ENCODE measurements around the gene AGBL1. TPM values are rescaled to one million over a fixed set of nuclear protein-coding genes. Genes with fewer than 3 reads are reported as not detected.

The AGBL1 gene
- total RNA-seq: 4.8 TPM

- no peak for DNase-seq
Measured at GRCh38 chr15:86079508-86080266, at the start of gene AGBL1. Gene AGBL1 (plus strand): TSS chr15:86079871.

- no peak for DNase-seq
Measured at GRCh38 chr15:86034904-86035303, 44.8 kb upstream of the AGBL1 start.

GRCh38 chr15:86036243-86036642, 43.4 kb upstream of the AGBL1 start:
- DNase-seq: no peak

- no peak for DNase-seq
Measured at GRCh38 chr15:86038491-86038890, 41.2 kb upstream of the AGBL1 start.

GRCh38 chr15:86040356-86041033, 39.2 kb upstream of the AGBL1 start:
- DNase-seq: no peak

GRCh38 chr15:86041399-86041798, 38.3 kb upstream of the AGBL1 start:
- no peak for DNase-seq

- no peak for DNase-seq
Measured at GRCh38 chr15:86042226-86042625, 37.4 kb upstream of the AGBL1 start.

- DNase-seq: no peak
Measured at GRCh38 chr15:86044981-86045380, 34.7 kb upstream of the AGBL1 start.

- DNase-seq: no peak
Measured at GRCh38 chr15:86054338-86054737, 25.3 kb upstream of the AGBL1 start.

GRCh38 chr15:86055688-86056087, 24.0 kb upstream of the AGBL1 start:
- no peak for DNase-seq

GRCh38 chr15:86059851-86060250, 19.8 kb upstream of the AGBL1 start:
- DNase-seq: no peak

- no peak for DNase-seq
Measured at GRCh38 chr15:86060674-86061073, 19.0 kb upstream of the AGBL1 start.

GRCh38 chr15:86061581-86061980, 18.1 kb upstream of the AGBL1 start:
- no peak for DNase-seq

GRCh38 chr15:86062646-86063243, 16.9 kb upstream of the AGBL1 start:
- no peak for DNase-seq

GRCh38 chr15:86063356-86064095, 16.1 kb upstream of the AGBL1 start:
- no peak for DNase-seq

GRCh38 chr15:86064326-86064725, 15.3 kb upstream of the AGBL1 start:
- DNase-seq: no peak

GRCh38 chr15:86066174-86066834, 13.4 kb upstream of the AGBL1 start:
- no peak for DNase-seq

GRCh38 chr15:86073281-86073680, 6.4 kb upstream of the AGBL1 start:
- no peak for DNase-seq

- no peak for DNase-seq
Measured at GRCh38 chr15:86076468-86076867, 3.2 kb upstream of the AGBL1 start.

GRCh38 chr15:86077070-86077469, 2.6 kb upstream of the AGBL1 start:
- no peak for DNase-seq

GRCh38 chr15:86080302-86080701, 631 bp downstream of the AGBL1 start:
- no peak for DNase-seq

Data from skin of body (tissue), 2 donors.